ENCODE measurements around the gene NOP9.

Gene NOP9

DNA sequence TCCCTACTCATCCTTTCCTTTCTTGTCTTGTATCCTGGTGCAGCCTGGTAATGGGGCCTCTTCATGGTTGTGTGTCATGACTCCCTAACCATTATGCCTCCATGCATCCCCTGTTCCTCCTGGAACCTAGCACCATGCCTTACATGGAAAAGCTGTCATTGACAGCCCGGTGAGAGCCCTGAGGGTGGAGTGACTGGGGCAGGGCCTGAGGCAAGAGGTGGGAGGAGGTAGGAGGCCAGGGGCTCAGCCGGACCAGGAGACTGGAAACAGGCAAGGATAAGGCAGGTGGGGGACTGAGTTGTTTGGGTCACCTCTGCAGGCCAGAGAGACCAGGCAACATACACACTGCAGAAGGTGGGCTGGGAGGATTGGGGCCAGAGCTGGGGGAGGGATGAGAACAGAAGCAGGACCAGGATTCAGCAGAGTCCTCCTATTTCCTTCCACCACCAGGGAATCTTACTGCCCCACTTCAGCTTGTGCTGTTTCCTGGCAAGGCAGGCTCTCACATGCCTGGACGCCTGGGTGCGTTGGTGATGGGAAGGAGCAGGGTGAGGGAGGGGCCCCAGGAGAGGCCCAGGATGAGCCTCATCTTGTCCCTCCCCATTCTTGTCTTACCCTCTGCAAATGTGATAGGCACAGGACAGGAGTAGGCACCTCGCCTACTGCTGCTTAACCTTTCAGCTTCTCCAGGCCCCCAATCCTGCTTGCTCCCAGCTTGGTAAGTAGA is 10.1 kb downstream of the NOP9 start, which contains the start of gene LTB4R2:
Gene LTB4R2 (plus strand): TSS at position 603 of the 727 bp plus-strand sequence. CDS start 525 bp downstream, outside the sequence.
- no peak for DNase-seq (ENCODE audit: low read depth)

DNA sequence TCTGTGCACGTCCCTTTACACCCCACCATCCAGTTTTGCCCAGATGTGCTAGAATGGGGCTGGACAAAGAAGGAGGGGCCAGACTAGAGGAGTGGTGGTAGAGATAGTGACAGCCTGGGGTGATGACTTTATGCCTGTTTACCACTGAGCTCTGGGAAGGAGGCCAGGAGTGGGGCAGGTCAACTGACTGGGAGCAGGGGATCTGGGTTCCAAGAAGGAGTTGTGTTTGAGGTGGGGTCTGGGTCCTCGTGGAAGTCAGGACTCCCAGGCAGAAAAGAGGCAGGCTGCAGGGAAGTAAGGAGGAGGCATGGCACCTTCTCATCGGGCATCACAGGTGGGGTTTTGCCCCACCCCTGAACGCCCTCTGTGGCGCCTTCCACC is 10.6 kb downstream of the NOP9 start:
- DNase-seq (ENCODE audit: low read depth): no peak

DNA sequence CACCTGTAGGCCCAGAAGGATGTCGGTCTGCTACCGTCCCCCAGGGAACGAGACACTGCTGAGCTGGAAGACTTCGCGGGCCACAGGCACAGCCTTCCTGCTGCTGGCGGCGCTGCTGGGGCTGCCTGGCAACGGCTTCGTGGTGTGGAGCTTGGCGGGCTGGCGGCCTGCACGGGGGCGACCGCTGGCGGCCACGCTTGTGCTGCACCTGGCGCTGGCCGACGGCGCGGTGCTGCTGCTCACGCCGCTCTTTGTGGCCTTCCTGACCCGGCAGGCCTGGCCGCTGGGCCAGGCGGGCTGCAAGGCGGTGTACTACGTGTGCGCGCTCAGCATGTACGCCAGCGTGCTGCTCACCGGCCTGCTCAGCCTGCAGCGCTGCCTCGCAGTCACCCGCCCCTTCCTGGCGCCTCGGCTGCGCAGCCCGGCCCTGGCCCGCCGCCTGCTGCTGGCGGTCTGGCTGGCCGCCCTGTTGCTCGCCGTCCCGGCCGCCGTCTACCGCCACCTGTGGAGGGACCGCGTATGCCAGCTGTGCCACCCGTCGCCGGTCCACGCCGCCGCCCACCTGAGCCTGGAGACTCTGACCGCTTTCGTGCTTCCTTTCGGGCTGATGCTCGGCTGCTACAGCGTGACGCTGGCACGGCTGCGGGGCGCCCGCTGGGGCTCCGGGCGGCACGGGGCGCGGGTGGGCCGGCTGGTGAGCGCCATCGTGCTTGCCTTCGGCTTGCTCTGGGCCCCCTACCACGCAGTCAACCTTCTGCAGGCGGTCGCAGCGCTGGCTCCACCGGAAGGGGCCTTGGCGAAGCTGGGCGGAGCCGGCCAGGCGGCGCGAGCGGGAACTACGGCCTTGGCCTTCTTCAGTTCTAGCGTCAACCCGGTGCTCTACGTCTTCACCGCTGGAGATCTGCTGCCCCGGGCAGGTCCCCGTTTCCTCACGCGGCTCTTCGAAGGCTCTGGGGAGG is 11.3 kb downstream of the NOP9 start, which contains the start of gene LTB4R:
Gene LTB4R (plus strand): TSS at position 857 of the 959 bp plus-strand sequence. CDS start 4,150 bp downstream, outside the sequence.
- DNase-seq (ENCODE audit: low read depth): peak; percentile 57

- DNase-seq (ENCODE audit: low read depth): no peak
These were observed 12.4 kb downstream of the NOP9 start for GRCh38 chr14:24311837-24312615.

- no peak for DNase-seq (ENCODE audit: low read depth)
These were observed 13.3 kb downstream of the NOP9 start for GRCh38 chr14:24312736-24313507.

GRCh38 chr14:24313913-24314312 is 14.3 kb downstream of the NOP9 start:
- DNase-seq (ENCODE audit: low read depth): no peak

GRCh38 chr14:24314377-24315193 is 14.9 kb downstream of the NOP9 start:
- no peak for DNase-seq (ENCODE audit: low read depth)

DNA sequence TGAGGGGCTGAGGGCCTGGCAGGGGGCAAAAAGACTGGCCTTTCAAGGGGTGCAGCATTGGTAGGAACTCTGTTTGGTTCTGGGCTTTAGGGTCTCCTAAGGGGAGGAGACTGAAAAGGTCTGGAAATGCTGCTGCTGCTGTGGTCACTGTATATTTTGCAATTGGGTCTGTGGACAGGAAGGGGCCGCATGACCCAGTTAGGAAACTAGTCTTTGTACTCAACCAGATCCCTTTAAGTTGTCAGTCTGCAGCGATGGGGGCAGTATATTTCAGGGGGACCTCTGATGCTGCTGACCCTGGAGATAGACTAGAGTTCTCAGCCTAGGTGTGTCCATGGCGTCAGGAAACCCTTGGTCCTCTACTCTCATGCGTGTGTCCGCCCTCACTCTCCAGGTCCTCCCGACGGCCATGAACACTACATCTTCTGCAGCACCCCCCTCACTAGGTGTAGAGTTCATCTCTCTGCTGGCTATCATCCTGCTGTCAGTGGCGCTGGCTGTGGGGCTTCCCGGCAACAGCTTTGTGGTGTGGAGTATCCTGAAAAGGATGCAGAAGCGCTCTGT is 15.7 kb downstream of the NOP9 start:
- DNase-seq (ENCODE audit: low read depth): no peak

DNA sequence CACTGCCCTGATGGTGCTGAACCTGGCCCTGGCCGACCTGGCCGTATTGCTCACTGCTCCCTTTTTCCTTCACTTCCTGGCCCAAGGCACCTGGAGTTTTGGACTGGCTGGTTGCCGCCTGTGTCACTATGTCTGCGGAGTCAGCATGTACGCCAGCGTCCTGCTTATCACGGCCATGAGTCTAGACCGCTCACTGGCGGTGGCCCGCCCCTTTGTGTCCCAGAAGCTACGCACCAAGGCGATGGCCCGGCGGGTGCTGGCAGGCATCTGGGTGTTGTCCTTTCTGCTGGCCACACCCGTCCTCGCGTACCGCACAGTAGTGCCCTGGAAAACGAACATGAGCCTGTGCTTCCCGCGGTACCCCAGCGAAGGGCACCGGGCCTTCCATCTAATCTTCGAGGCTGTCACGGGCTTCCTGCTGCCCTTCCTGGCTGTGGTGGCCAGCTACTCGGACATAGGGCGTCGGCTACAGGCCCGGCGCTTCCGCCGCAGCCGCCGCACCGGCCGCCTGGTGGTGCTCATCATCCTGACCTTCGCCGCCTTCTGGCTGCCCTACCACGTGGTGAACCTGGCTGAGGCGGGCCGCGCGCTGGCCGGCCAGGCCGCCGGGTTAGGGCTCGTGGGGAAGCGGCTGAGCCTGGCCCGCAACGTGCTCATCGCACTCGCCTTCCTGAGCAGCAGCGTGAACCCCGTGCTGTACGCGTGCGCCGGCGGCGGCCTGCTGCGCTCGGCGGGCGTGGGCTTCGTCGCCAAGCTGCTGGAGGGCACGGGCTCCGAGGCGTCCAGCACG is 16.4 kb downstream of the NOP9 start:
- no peak for DNase-seq (ENCODE audit: low read depth)

GRCh38 chr14:24316597-24316950 is 16.9 kb downstream of the NOP9 start:
- DNase-seq (ENCODE audit: low read depth): no peak

- no peak for DNase-seq (ENCODE audit: low read depth)
These were observed 17.7 kb downstream of the NOP9 start for GRCh38 chr14:24317141-24317928.

DNA sequence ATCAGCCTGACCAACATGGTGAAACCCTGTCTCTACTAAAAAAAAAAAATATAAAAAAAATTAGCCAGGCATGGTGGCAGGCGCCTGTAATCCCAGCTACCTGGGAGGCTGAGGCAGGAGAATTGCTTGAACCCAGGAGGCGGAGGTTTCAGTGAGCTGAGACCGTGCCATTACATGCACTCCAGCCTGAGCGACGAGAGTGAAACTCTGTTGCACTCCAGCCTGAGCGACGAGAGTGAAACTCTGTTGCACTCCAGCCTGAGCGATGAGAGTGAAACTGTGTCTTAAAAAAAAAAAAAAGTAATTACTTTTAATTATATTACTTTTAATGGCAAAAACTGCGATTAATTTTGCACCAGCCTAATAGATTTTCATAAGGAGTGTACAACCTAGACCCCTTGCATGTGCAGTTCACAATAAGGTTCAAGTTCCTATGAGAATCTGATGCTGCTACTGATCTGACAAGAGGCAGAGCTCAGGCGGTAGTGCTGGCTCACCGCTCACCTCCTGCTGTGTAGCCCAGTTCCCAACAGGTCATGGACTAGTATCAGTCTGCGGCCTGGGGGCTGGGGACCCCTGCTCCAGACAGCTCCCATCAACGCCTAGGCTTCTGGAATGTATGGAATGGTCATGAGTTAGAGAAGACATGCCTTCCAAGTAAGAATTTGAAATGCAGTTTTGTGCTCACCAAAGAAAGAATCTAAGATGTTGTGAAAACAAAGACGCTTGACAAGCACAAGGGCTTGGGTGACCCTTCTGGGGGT is 21.7 kb downstream of the NOP9 start:
- DNase-seq (ENCODE audit: low read depth): no peak

GRCh38 chr14:24322672-24323071 is 23.0 kb downstream of the NOP9 start:
- no peak for DNase-seq (ENCODE audit: low read depth)

GRCh38 chr14:24323341-24323740 is 23.7 kb downstream of the NOP9 start:
- no peak for DNase-seq (ENCODE audit: low read depth)

- DNase-seq (ENCODE audit: low read depth): no peak
These were observed 24.4 kb downstream of the NOP9 start for GRCh38 chr14:24324024-24324423.

DNA sequence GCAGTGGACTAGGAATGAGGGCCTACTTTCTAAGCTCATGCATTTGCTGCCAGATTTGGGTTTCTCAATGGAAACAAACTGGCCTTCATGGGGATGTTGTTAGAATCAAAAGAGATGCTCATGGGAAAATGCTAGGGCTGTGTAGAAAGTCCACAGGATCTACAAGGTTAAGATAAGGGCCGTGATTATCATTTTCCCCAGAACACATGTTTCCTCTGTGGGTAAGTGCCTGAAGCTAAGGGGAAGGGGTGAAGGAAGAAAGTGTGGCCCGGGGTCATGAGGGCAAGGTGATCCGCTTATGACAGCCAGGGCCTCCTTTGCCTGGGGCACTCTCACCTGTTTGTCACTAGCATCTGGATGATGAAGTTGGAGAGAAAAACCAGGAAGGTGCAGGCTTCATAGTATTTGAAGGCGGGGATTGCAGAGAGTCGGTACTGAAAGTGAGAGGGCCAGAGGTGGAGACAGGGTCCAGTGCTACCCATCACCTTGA is 25.4 kb downstream of the NOP9 start:
- no peak for DNase-seq (ENCODE audit: low read depth)

DNA sequence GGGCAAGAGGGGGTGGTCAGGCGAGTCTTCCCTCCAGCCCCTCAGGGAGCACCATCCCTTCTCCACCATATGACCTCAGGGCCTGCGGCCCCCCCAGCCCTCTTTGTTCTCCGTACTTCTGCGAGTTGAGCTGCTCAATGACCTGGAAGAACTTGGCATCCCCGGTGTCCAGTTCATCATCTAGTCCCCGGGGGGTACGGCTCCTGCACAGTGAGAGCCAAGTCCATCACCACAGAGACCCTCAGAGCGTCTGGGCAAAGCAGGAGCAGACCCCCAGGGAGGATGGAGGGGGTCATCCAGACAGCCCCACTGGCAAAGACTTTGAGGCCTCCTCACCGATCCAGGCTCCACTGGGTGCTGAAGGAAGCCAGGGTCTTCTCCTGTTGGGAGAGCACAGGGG is 26.3 kb downstream of the NOP9 start:
- no peak for DNase-seq (ENCODE audit: low read depth)

DNA sequence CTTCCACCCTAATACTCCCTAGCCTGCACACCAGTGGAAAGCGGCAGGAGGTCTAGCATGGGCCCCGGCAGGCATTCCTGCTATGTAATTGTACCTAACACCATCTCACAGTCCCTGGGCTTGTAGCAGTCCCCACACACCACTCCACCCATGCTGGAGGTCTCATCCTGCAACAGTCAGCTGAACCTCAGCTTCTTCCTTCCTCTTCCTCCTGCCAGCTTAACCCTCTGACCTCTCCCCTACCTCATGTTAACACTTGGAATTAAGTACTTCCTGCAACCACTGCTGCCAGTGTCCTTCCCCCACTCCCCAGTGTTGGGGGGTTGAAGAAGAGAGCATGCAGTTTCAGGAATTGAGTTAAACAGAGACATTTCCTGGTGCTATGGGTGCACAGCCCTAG is 27.7 kb downstream of the NOP9 start:
- DNase-seq (ENCODE audit: low read depth): no peak
